Fibroblast of villous mesenchyme (primary cell): ENCODE results near the gene FREM1. TPM values are rescaled to one million over a fixed set of nuclear protein-coding genes. Genes with fewer than 3 reads are reported as not detected.
A peak's percentile ranks its signal among the peaks of the same experiment; 100 is the strongest.

Experiments used
- DNase-seq: peaks from one replicate; pipeline ENCODE4 v3.0.0-alpha.2; 2010; ENCODE audit warnings: low read depth
- H3K4me3 ChIP-seq: 2 replicates; pipeline ENCODE4 v1.5.1; 2011; ENCODE audit warnings: low read depth, mild to moderate bottlenecking, low read length
- CTCF ChIP-seq: IDR thresholded peaks from 2 replicates; pipeline ENCODE4 v1.5.1; 2012; ENCODE audit warnings: low read depth, mild to moderate bottlenecking, low read length; ENCODE audit not compliant: insufficient read depth
- total RNA-seq: library from RNA; depleted of rRNA; stranded (reverse); fragments of >200 nt; gene quantifications from 2 replicates; pipeline ENCODE4 v1.2.3, GENCODE V29; 2012

Gene FREM1
- total RNA-seq, 1 donor = 0.86 TPM

DNA sequence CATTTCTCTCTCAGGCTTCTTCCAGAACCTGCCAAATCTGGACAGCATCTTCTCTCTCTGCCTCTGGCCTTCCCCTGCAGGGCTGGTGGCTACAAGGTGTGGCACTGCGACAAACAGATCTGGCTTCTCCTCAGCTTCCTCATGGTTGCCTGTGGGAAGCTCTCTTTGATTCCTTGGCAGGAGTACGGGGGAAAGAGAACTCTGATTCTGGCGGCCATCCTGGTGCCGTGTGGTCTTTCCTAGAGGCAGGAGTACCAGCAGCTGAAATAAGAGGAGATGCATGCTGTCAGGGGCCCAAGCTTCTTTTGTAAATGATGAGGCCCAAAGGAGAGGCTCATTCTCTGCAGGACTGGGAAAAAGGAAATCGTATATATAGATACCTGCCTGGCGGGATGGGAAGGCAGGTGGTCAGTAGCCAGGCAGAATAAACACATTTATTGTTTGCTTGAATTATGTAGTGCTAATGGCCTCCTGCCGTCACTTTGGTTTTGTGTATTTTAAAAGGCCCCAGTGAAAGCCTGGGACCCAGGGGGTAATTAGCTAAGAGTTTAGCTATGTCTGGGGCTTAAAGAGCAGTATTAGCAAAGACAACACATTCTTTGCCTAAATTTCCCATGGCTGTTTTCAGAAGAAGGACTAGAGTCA is 187.7 kb downstream of the FREM1 start, which contains the start of gene CER1:
Gene CER1 (minus strand): TSS at position 343 of the 645 bp plus-strand sequence. CDS start 61 bp downstream, at position 282.
- no peak for TF ChIP-seq CTCF
- H3K4me3 ChIP-seq = no peak within 1 kb of the TSS
- DNase-seq = no peak

- no peak for DNase-seq
- TF ChIP-seq CTCF = no peak
- H3K4me3 ChIP-seq = no peak overlapping the region
Measured at GRCh38 chr9:14719231-14719923, 190.9 kb downstream of the FREM1 start.

GRCh38 chr9:14715102-14715501 is 195.1 kb downstream of the FREM1 start:
- no peak for TF ChIP-seq CTCF
- H3K4me3 ChIP-seq = no peak overlapping the region
- DNase-seq = no peak

DNA sequence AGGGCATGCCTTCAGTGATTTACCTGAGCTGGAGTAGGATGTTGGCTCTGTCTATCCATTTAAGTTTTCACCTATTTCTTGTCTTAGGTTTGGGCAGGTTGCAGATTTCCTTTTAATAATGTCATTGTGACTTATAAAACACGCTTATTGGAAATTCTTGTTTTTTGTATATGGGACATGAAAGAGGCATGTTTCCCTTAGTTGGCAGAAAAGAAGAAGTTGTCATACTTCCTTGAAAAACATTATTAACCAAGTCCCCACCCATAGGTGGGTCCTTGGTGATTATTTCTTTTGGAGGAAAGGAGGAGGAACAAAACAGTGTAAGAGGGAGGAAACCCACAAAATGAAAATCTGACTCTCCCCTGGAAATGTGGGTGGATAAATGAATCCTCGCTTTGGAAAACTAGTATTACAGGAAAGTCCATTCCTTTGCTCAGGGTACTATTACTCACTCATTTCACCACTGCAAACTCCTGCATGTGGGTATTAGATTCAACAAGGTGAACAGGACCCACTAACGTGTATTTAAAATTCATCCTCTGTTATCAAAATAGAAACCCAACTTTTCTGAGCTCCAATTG is 197.0 kb downstream of the FREM1 start:
- H3K4me3 ChIP-seq = no peak overlapping the region
- no peak for TF ChIP-seq CTCF
- no peak for DNase-seq

- no peak for TF ChIP-seq CTCF
- peak; percentile 53 for DNase-seq
- no peak overlapping the region for H3K4me3 ChIP-seq
Measured at GRCh38 chr9:14710804-14711203, 199.4 kb downstream of the FREM1 start.

DNA sequence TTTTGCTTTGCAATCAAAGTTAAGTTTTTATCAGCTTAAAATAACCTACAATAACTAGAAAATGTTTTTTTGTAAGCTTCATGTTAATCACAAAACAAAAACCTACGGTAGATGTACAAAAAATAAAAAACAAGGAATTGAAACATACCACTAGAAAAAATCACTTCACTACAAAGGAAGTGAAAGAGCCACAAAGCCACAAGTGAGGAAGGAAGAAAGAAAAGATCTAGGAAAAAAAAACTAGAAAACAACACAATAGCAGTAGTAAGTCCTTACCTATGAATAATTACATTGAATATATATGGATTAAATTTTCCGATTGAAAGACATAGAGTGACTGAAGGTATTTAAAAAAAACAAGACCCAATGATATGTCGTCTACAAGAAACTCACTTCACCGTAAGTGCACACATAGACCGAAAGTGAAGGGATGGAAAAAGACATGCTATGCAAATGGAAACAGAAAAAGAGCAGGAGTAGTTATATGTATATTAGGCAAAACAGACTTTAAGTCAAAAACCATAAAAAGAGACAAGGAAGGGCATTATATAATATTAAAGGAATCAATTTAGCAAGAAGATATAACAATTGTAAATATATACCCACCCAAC is 203.6 kb downstream of the FREM1 start:
- H3K4me3 ChIP-seq = no peak overlapping the region

More for the DNA sequence above, 203.6 kb downstream of the FREM1 start:
- no peak for DNase-seq
- TF ChIP-seq CTCF = no peak
